Hypothalamus (tissue), 51 donors: Measurements from ENCODE around the gene GRIK4.

Source experiments
- DNase-seq, 51 donors: peaks; one replicate each; lab custom pipeline; 2025; lab: John Stamatoyannopoulos, UW

GRIK4 gene

GRCh38 chr11:120858740-120859139 lies 347.2 kb downstream of the GRIK4 start:
- DNase-seq, result no peak

- DNase-seq, result no peak
These were observed 348.2 kb downstream of the GRIK4 start for GRCh38 chr11:120859552-120860295.

GRCh38 chr11:120863359-120863758 lies 351.8 kb downstream of the GRIK4 start:
- no peak for DNase-seq

- no peak for DNase-seq
These were observed 355.5 kb downstream of the GRIK4 start for GRCh38 chr11:120867024-120867423.

- no peak for DNase-seq
These were observed 356.0 kb downstream of the GRIK4 start for GRCh38 chr11:120867531-120867930.

- no peak for DNase-seq
These were observed 356.4 kb downstream of the GRIK4 start for GRCh38 chr11:120867988-120868387.

- DNase-seq, result no peak
These were observed 357.5 kb downstream of the GRIK4 start for GRCh38 chr11:120869097-120869496.

GRCh38 chr11:120869516-120870011 lies 358.0 kb downstream of the GRIK4 start:
- peak in 1 of 51 donors; percentile 13 for DNase-seq

GRCh38 chr11:120871194-120871593 lies 359.6 kb downstream of the GRIK4 start:
- no peak for DNase-seq

- no peak for DNase-seq
These were observed 360.4 kb downstream of the GRIK4 start for GRCh38 chr11:120871924-120872323.

- DNase-seq, result no peak
These were observed 362.6 kb downstream of the GRIK4 start for GRCh38 chr11:120873966-120874735.

GRCh38 chr11:120875986-120876385 lies 364.4 kb downstream of the GRIK4 start:
- no peak for DNase-seq

- no peak for DNase-seq
These were observed 366.3 kb downstream of the GRIK4 start for GRCh38 chr11:120877746-120878365.

GRCh38 chr11:120878781-120879180 lies 367.2 kb downstream of the GRIK4 start:
- DNase-seq, result no peak

- peak in 1 of 51 donors; percentile 9 for DNase-seq
These were observed 369.1 kb downstream of the GRIK4 start for GRCh38 chr11:120880498-120881175.

GRCh38 chr11:120881596-120881995 lies 370.0 kb downstream of the GRIK4 start:
- DNase-seq, result peak in 2 of 51 donors; percentile 17 to 23

GRCh38 chr11:120882175-120882574 lies 370.6 kb downstream of the GRIK4 start:
- DNase-seq, result no peak

GRCh38 chr11:120883404-120884080 lies 372.0 kb downstream of the GRIK4 start:
- DNase-seq, result peak in 15 of 51 donors; percentile 3 to 59 (median 18)

- DNase-seq, result peak in 1 of 51 donors; percentile 27
These were observed 372.8 kb downstream of the GRIK4 start for GRCh38 chr11:120884154-120885020.
